ENCODE data around the gene CCDC83.
"Not testable (repeated sequence)": the region's sequence is repeated elsewhere in the genome, so short reads cannot be mapped to it uniquely, and the experiment has no call there.

CCDC83 gene

DNA sequence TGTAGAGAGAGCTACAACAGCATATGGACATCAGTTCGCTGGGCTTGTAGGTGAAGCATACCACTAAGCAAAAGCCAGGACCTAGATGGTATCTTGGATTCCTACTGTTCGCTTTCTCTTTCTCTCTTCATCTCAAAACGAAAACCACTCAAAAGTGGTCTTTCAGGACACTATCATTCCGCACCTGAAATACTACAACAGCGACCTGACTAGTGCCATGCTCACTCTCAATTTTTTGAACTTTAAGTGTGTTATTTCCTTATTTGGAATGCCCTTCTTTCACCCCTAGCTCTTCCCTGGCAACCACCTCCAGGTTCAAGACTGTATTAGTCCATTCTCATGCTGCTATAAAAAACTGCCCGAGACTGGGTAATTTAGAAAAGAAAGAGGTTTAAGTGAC, 59.2 kb downstream of the CCDC83 start:
- H3K4me3 ChIP-seq (ENCODE audit: low read depth, low read length), result no peak overlapping the region
- TF ChIP-seq, protein P1, sequence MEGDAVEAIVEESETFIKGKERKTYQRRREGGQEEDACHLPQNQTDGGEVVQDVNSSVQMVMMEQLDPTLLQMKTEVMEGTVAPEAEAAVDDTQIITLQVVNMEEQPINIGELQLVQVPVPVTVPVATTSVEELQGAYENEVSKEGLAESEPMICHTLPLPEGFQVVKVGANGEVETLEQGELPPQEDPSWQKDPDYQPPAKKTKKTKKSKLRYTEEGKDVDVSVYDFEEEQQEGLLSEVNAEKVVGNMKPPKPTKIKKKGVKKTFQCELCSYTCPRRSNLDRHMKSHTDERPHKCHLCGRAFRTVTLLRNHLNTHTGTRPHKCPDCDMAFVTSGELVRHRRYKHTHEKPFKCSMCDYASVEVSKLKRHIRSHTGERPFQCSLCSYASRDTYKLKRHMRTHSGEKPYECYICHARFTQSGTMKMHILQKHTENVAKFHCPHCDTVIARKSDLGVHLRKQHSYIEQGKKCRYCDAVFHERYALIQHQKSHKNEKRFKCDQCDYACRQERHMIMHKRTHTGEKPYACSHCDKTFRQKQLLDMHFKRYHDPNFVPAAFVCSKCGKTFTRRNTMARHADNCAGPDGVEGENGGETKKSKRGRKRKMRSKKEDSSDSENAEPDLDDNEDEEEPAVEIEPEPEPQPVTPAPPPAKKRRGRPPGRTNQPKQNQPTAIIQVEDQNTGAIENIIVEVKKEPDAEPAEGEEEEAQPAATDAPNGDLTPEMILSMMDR (conservative IDR thresholded peaks at IDR 0.05; ENCODE audit: low read depth, low read length), result no peak
- no peak for DNase-seq (ENCODE audit: low read depth)

GRCh38 chr11:85918910-85919794, 64.0 kb downstream of the CCDC83 start:
- TF ChIP-seq, protein P1 (conservative IDR thresholded peaks at IDR 0.05; ENCODE audit: low read depth, low read length), result no peak
- peak; percentile 14 for DNase-seq (ENCODE audit: low read depth)
- no peak overlapping the region for H3K4me3 ChIP-seq (ENCODE audit: low read depth, low read length)

DNA sequence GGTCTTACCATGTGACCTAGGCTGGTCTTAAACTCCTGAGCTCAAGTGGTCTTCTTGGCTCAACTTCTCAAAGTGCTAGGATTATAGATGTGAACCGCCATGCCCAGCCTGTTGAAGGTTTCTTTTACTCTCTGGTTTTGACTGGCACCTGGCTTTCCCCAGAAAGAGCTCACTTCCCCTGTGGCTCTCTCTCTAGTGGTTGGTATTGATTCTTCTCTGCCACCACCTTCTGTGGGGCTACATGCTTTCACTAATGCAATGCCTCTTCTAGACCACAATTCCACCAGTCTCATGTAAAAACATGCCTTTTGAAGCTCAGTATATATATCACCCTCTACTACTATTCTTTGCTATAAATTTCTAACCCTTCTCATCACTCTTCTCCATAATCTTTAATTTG, 67.2 kb downstream of the CCDC83 start:
- no peak for DNase-seq (ENCODE audit: low read depth)
- TF ChIP-seq, protein P1 (conservative IDR thresholded peaks at IDR 0.05; ENCODE audit: low read depth, low read length), result no peak
- no peak overlapping the region for H3K4me3 ChIP-seq (ENCODE audit: low read depth, low read length)

- H3K4me3 ChIP-seq (ENCODE audit: low read depth, low read length), result no peak overlapping the region
- TF ChIP-seq, protein P1 (conservative IDR thresholded peaks at IDR 0.05; ENCODE audit: low read depth, low read length), result no peak
- DNase-seq (ENCODE audit: low read depth), result no peak
Observed at GRCh38 chr11:85923455-85923854, 68.3 kb downstream of the CCDC83 start.

- not testable (repeated sequence) for DNase-seq (ENCODE audit: low read depth); H3K4me3 ChIP-seq (ENCODE audit: low read depth, low read length)
Observed at GRCh38 chr11:85926653-85927214, 71.6 kb downstream of the CCDC83 start.

DNA sequence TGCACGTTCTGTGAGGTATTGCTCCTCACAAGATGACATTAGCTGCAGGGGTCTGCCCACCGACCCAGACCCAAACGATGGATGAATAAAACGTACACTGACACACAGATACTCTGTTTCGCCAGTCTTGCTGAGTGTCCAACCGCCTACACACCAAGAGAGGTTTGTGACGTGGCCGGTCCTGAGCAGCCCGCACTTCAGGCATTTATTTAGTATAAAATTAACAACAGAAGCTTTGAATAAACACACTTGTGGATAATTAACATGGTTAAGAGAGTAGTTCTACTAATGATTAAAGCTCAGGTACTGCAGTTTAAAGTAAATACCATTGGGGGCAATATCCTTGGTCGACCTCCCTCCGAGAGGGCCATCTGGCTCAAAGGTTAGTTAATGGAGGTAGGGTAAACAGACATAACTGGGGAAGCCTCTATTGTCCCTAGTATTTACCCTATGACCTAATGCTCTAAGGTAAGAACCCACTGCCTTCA, 75.7 kb downstream of the CCDC83 start:
- TF ChIP-seq, protein P1 (conservative IDR thresholded peaks at IDR 0.05; ENCODE audit: low read depth, low read length), result no peak

GRCh38 chr11:85934596-85935169, 79.5 kb downstream of the CCDC83 start:
- TF ChIP-seq, protein P1 (conservative IDR thresholded peaks at IDR 0.05; ENCODE audit: low read depth, low read length), result no peak
- no peak for DNase-seq (ENCODE audit: low read depth)
- H3K4me3 ChIP-seq (ENCODE audit: low read depth, low read length), result peak overlapping the region; percentile 39

More for the DNA sequence above, 75.7 kb downstream of the CCDC83 start:
- no peak overlapping the region for H3K4me3 ChIP-seq (ENCODE audit: low read depth, low read length)
- no peak for DNase-seq (ENCODE audit: low read depth)
